GM18498 (cell line): Measurements from ENCODE around the gene KIAA0232.
"Not testable (repeated sequence)": the region's sequence is repeated elsewhere in the genome, so short reads cannot be mapped to it uniquely, and the experiment has no call there.

Source experiments
- ATAC-seq: cut with Tn5 transposase; IDR thresholded peaks from one replicate; pipeline ENCODE4 v1.9.1; 2021; ENCODE audit warnings: mild to moderate bottlenecking, moderate library complexity; ENCODE audit not compliant: unreplicated experiment

The KIAA0232 gene

DNA sequence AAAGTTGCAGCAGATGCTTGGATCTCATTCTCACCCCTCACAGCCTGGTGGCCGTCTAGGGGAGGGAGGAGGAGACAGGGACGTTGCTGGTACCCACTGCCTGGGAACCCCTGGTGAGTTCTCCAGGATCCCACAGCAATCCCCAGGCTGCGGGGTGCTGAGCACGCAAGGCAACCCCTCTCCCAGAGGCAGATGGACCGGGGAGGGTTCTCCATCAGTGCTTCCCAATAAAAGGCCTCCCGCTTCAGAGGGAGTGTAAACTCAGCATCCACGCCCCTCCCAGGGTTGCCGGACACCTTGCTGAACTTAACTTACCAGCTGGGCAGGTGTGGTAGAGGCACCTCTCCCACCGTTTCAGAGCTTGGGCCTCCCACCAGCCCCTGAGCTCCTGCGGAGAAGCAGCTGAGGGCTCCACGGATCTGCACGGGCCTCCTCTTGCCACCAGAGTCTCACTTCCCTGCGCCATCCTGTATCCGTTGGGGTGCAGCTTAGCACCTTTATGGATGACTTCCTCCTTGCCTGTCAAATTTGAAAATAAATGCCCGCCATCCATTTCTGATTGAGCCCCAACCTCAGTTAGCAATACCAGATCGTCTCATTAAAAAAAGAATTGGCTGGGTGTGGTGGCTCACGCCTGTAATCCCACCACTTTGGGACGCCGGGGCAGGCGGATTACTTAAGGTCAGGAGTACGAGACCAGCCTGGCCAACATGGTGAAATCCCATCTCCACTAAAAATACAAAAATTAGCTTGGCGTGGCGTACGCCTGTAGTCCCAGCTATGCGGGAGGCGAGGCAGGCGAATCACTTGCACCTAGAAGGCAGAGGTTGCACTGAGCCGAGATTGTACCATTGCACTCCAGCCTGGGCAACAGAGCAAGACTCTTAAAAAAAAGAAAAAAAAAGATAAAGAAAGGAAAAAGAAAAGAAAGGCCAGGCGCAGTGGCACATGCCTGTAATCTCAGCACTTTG is 112.3 kb downstream of the KIAA0232 start:
- no peak for ATAC-seq

DNA sequence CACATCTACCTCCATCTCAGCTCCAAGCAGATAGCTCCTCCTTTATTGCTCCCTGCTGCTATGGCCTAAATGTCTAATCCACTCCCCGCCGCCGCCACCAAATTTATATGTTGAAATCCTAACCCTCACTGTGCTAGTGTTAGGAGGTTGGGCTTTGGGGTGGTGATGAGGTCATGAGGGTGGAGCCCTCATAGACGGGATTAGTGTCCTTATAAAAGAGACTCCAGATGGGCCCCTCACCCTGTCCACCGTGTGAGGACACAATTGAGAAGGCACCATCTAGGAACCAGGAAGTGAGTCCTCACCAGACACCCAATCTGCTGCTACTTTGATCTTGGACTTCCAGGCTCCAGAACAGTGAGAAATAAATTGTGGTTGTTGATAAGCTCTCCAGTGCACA is 113.5 kb downstream of the KIAA0232 start:
- ATAC-seq = no peak

- no peak for ATAC-seq
Observed at GRCh38 chr4:6898763-6899162, 116.2 kb downstream of the KIAA0232 start.

DNA sequence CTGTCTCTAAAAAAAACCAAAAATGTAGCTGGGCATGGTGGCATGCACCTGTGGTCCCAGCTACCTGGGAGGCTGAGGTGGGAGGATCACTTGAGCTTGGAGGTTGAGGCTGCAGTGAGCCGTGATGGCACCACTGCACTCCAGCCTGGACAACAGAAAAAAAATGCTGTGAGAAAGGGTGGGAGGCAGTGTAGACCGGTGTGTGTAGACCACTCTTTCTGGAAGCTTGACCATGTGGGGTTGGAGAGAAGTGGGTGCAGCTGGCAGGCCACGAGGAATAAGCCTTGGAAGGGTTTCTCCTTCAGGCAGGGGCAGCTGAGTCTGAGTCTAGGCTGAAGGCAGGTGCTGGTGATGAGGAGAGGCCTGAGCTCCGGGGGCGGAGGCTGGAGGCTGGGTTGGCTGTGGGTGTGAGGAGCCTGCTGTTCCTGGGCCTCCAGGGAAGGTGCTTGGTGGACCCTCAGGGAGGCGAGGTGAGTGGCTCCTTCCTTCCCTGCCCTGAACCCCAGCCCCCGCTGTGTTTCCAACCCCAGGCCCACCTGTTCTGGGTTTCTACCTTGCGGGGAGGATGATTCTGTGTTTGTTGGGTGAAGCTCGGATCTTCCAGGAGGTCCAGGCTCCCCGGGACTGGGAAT is 117.8 kb downstream of the KIAA0232 start:
- ATAC-seq = no peak

GRCh38 chr4:6900956-6901355 is 118.4 kb downstream of the KIAA0232 start:
- ATAC-seq = no peak

DNA sequence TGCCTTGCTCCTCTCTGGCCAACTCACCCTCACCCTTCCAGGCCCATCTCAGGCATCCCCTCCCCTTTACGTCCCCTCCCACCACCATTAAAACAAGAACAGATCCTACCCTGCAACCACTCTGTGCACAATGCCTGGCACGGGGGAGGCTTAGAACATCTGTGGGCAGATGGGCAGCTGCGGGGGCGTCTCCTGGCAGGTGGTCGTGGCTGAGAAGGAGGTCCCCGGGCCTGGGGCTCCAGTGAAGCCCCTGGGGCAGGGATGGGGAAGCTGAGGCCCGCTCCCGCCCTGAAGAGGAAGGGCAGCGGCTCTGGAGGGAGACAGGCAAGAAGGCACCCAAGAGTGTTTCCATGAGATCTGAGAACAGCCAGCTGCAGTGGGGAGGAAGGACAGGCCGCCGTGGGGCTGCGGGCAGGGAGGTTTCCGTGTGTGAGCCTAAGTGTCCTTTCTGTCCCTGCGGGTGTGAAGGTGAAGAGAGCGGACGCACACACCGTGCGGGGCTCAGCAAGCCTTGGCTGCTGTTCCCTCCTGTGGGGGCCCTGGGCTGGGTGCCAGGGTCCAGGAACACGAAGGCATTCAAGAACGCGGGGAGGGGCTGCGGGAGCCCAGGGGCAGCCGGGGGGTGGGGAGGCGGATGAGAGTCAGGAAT is 119.3 kb downstream of the KIAA0232 start:
- no peak for ATAC-seq

GRCh38 chr4:6902318-6903042 is 120.0 kb downstream of the KIAA0232 start:
- ATAC-seq = no peak

DNA sequence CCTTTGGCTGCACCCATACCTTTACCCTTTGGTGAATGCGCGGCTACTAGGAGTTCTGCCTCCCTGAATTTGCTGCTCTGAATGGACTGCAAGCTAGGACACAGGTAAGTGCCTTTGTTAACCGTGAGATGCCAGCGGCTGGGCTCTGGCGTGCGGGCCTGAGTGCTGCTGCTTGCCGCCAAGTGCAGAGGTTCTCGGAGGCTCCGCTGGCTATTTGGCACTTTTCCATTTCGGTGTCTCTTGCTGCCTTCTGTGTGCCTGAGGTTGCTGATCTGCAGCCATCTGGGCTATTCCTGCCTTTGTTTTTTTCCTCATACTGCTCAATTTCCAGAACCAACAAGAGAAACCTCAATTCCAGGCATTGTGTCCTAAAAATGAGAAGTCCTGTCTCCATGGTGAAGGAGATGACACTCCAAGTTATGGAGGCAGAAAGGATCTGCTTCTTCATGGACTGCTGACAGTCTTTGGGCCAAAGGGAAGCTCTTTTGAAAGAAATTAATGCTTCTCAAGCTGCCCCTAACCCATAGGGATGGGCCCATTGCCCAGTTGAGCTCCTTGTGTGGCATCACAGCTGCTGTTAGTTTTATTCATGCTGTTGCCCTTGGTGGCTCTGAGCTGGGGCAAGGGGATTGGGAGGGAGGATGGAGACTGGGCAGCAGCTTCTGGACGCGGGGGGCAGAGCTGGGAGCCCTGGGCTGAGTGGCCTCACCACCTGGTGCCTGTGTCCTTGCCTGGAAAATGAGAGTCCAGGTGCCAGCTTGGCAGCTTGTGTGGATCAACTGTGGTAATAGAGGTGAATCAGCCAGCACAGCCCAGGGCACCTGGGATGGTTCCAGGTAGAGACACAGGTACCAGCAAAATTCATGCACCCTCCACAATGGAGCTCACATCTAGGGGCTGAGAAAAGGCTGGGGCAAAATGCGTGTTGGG is 123.3 kb downstream of the KIAA0232 start:
- ATAC-seq = no peak

DNA sequence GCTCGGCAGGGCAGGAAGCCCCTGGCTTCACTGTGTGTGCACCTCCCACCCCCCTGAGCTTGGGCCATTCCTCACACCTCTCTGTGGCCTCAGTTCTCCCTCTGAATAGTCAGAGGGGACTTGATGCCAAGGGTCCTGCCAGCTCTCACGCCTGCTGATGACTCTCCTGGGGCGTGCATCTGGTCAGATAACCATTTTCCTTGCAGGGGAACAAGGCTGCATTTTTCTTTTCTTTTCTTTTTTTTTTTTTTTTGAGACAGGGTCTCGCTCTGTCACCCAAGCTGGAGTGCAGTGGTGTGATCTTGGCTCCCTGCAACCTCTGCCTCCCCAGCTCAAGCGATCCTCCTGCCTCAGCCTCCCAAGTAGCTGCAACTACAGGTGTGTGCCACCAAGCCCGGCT is 124.0 kb downstream of the KIAA0232 start:
- ATAC-seq = not testable (repeated sequence)

- ATAC-seq = no peak
Observed at GRCh38 chr4:6907658-6908191, 125.2 kb downstream of the KIAA0232 start.

DNA sequence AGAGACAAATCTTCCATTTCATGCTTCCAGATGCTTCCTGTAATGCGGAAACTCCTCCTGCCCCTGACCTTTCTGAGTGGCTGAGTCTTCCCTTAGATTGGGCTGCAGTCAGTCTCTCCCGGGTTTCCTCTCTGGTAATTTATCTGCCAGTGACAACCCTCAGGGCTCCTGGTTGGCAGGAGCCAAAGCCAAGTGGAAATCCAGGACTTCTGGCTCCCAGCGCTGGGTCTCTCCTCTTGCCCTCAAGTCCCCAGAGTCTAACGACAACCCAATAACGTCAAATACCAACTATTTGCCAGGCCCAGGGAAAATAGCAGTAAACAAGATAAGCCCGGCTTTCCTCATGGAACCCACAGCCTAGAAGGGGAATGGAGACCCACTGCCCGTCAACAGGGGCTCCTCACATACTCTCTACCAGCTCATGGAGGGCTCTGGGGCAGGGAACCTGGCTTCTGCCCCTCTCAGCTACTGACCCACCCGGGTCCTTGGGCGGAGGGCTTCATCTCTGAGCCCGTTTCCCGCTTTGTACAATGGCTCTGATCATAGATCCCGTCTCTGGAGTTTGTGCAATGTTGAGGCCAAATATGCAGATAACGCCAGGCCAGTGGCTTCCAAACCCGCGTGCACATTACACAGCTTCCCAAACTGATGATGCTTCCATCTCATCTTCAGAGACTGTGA is 126.0 kb downstream of the KIAA0232 start:
- ATAC-seq = no peak

GRCh38 chr4:6909113-6909969 is 126.8 kb downstream of the KIAA0232 start, which contains the start of gene TBC1D14:
Gene TBC1D14 (plus strand): TSS chr4:6909826. CDS start chr4:6923390, 13,564 bp downstream.
- ATAC-seq = peak; percentile 93

- ATAC-seq = peak; percentile 33
Observed at GRCh38 chr4:6909970-6910339, 127.4 kb downstream of the KIAA0232 start.

DNA sequence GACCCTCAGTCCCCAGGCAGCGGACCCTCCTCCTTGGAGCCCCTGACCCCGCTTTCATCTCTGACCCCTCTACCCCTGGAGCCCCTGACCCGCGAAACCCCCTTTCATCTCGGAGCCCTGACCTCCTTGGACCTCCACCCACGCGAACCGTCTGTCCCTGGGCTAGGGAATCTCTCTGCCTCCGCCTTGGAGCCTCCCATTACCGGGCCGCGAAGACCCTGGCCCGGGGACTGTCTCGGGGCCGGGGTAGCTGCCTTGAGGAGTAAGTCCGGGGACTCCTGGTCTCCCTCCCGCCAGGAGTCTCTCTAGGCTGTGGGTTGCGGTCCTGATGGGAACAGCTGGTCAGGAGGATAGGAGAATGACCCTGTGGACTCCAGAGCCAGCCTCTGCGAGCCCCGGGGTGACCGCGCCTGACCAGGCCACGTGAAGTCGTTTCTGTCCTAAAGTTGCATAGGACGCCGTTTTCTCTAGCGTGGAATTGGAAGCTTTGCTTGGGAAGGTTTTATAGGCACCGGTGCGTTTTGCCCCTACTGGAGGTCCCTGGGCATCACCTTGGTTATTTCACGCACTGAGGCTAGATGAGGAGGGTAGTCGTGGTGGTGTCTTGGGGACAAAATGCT is 127.9 kb downstream of the KIAA0232 start:
- ATAC-seq = peak; percentile 1

- ATAC-seq = no peak
Observed at GRCh38 chr4:6910960-6911874, 128.7 kb downstream of the KIAA0232 start.

DNA sequence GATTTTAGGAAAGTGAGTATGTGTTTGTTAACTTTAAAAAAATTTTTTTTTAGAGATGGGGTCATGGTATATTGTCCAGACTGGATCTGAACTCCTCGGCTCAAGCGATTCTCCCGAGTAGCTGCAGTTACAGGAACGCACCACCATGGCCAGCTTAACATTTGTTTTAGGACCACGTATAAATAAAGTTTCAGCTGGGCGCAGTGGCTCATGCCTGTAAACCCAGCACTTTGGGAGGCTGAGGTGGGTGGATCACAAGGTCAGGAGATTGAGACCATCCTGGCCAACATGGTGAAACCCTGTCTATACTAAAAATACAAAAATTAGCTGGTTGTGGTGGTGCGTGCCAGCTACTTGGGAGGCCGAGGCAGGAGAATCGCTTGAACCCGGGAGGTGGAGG is 129.4 kb downstream of the KIAA0232 start:
- not testable (repeated sequence) for ATAC-seq

GRCh38 chr4:6912441-6912840 is 129.9 kb downstream of the KIAA0232 start:
- ATAC-seq = no peak
